Stomach (tissue), 9 donors: ENCODE results near the gene GFRA3. TPM values are rescaled to one million over a fixed set of nuclear protein-coding genes. Genes with fewer than 3 reads are reported as not detected.
A peak's percentile ranks its signal among the peaks of the same experiment; 100 is the strongest.

ENCODE experiments used
- DNase-seq, 2 donors: peaks; one replicate each; pipeline versions ENCODE4 v3.0.0 to v3.0.0-alpha.2; 2013 to 2019
- H3K27ac ChIP-seq, 5 donors: fragments of 200-600 bp in 4 of 5; sonication (generic) in 4 of 5; one replicate each; pipeline ENCODE4 v1.5.1; 2013 to 2019; ENCODE audit warnings: mild to moderate bottlenecking in 1 of 5, moderate library complexity in 1 of 5
- H3K27me3 ChIP-seq, 3 donors: fragments of 200-600 bp; sonication (generic); one replicate each; pipeline ENCODE4 v1.5.1; 2017 to 2019; ENCODE audit warnings: mixed run types in 1 of 3
- H3K36me3 ChIP-seq, 4 donors: fragments of 200-600 bp; sonication (generic); 1 replicate in 3 of 4; 2 replicates in 1 of 4; pipeline ENCODE4 v1.5.1; 2016 to 2019
- H3K4me1 ChIP-seq, 4 donors: fragments of 200-600 bp; sonication (generic); one replicate each; pipeline ENCODE4 v1.5.1; 2016 to 2019
- H3K4me3 ChIP-seq, 4 donors: fragments of 200-600 bp; sonication (generic) in 3 of 4; one replicate each; pipeline ENCODE4 v1.5.1; 2016 to 2019; ENCODE audit warnings: mild to moderate bottlenecking in 1 of 4
- H3K9me3 ChIP-seq, 4 donors: fragments of 200-600 bp; sonication (generic); one replicate each; pipeline ENCODE4 v1.5.1; 2016 to 2019
- CTCF ChIP-seq, 7 experiments: fragments of 450-650 bp in 4 of 7; fragments of 200-600 bp in 3 of 7; sonication (generic) in 3 of 7; IDR thresholded peaks; one replicate each; pipeline ENCODE4 v1.5.1; 2016 to 2019; ENCODE audit warnings: antibody characterized with exemption in 7 of 7, control low read depth in 2 of 7, mild to moderate bottlenecking in 1 of 7
- EP300 ChIP-seq: sonication (generic); formaldehyde crosslinking; IDR thresholded peaks from one replicate; pipeline ENCODE4 v1.6.1; 2017; ENCODE audit warnings: antibody characterized with exemption
- POLR2A ChIP-seq, 4 donors: fragments of 450-650 bp; IDR thresholded peaks; one replicate each; pipeline ENCODE4 v1.6.1; 2016; ENCODE audit warnings: antibody characterized with exemption in 4 of 4, control low read depth in 2 of 4, mild to moderate bottlenecking in 1 of 4, moderate library complexity in 1 of 4
- POLR2AphosphoS5 ChIP-seq, 3 donors: sonication (generic); formaldehyde crosslinking; IDR thresholded peaks; one replicate each; pipeline ENCODE4 v1.6.1; 2016; ENCODE audit warnings: antibody characterized with exemption in 3 of 3
- WGBS, 5 donors: extraction: QIAGEN DNeasy Blood & Tissue Kit in 3 of 5; methylation state at CpG; one replicate each; pipeline versions ENCODE4 v1.1.5 to v1.1.7; 2013 to 2018; 5-methylcytosine and 5-hydroxymethylcytosine counted together
- intact Hi-C: fragments of 100-400 bp; cut with DNase I; formaldehyde crosslinking; loops from one replicate; pipeline ENCODE4 v1.15.1; 2023; ENCODE audit warnings: low total_unique reads
- polyA plus RNA-seq, 3 donors: library from polyadenylated mRNA; stranded (reverse); fragments of 200-250 nt; gene quantifications; one replicate each; pipeline ENCODE4 v1.2.3, GENCODE V29; 2013
- total RNA-seq, 5 donors: library from RNA; depleted of rRNA; stranded (reverse); fragments of >200 nt; gene quantifications; one replicate each; pipeline versions ENCODE4 v1.1.0 to v1.2.3, GENCODE V29; 2014 to 2016
- donor health status: healthy with polysubstance abuse.
- donor health status: Bipolar disorder and iron deficiency.
- donor health status: healthy.

The GFRA3 gene
- total and polyA plus RNA-seq, 8 donors = 0.55 to 4.1 (median 1.8) TPM; not detected in 3

GRCh38 chr5:138305797-138306196 is 31.4 kb upstream of the GFRA3 start:
- intact Hi-C loops = no loop called here
- Histone ChIP-seq H3K9me3 (no peaks in the 10 kb centered on the region), H3K27me3 (no peaks in the 10 kb centered on the region), H3K36me3 (no peaks in the 10 kb centered on the region), H3K4me3 (no peak overlapping the region), H3K27ac (no peak overlapping the region), H3K4me1 (no peaks in the 10 kb centered on the region)
- TF ChIP-seq CTCF (IDR thresholded peaks at IDR 0.05) (no peak), EP300 (no peak)
- 29 to 70% (median 54%) methylated on average over 1 of the region's 1 CpG for WGBS, 5 donors
- DNase-seq = peak; percentile 14 to 32

GRCh38 chr5:138303372-138303771 is 29.0 kb upstream of the GFRA3 start:
- no peak overlapping the region for H3K4me3 ChIP-seq
- H3K9me3 ChIP-seq = no peaks in the 10 kb centered on the region
- DNase-seq = no peak
- no peak overlapping the region for H3K27ac ChIP-seq
- intact Hi-C loops = no loop called here
- no peaks in the 10 kb centered on the region for H3K27me3 ChIP-seq
- no peaks in the 10 kb centered on the region for H3K4me1 ChIP-seq
- no peak for TF ChIP-seq EP300
- TF ChIP-seq POLR2AphosphoS5 (IDR thresholded peaks at IDR 0.05) = no peak
- TF ChIP-seq CTCF (IDR thresholded peaks at IDR 0.05) = no peak
- no peak for TF ChIP-seq POLR2A (IDR thresholded peaks at IDR 0.05)
- no peaks in the 10 kb centered on the region for H3K36me3 ChIP-seq
- 85 to 89% (median 86%) methylated on average over 6 of the region's 6 CpGs for WGBS, 5 donors

GRCh38 chr5:138289296-138289695 is 14.9 kb upstream of the GFRA3 start:
- intact Hi-C loops = no loop called here
- no peak for DNase-seq
- TF ChIP-seq EP300 (no peak), CTCF (IDR thresholded peaks at IDR 0.05) (no peak), POLR2A (IDR thresholded peaks at IDR 0.05) (no peak), POLR2AphosphoS5 (IDR thresholded peaks at IDR 0.05) (no peak)
- Histone ChIP-seq H3K36me3 (no peaks in the 10 kb centered on the region), H3K4me1 (peaks cover 0 to 4% (median 0%) of the 10 kb centered on the region in 4 donors), H3K9me3 (no peaks in the 10 kb centered on the region), H3K27ac (no peak overlapping the region), H3K4me3 (no peak overlapping the region), H3K27me3 (no peaks in the 10 kb centered on the region)
- 77 to 86% (median 81%) methylated on average over 3 of the region's 3 CpGs for WGBS, 5 donors

GRCh38 chr5:138287246-138287645 is 12.8 kb upstream of the GFRA3 start:
- no peaks in the 10 kb centered on the region for H3K9me3 ChIP-seq
- peaks cover 0 to 7% (median 2%) of the 10 kb centered on the region in 4 donors for H3K4me1 ChIP-seq
- TF ChIP-seq EP300 (no peak), CTCF (IDR thresholded peaks at IDR 0.05) (no peak), POLR2AphosphoS5 (IDR thresholded peaks at IDR 0.05) (no peak), POLR2A (IDR thresholded peaks at IDR 0.05) (no peak)
- no peak overlapping the region for H3K27ac ChIP-seq
- H3K4me3 ChIP-seq = no peak overlapping the region
- WGBS, 5 donors = 87 to 100% (median 97%) methylated on average over 1 of the region's 1 CpG
- no peaks in the 10 kb centered on the region for H3K36me3 ChIP-seq
- H3K27me3 ChIP-seq = no peaks in the 10 kb centered on the region
- intact Hi-C loops = no loop called here
- no peak for DNase-seq
